Measurements from ENCODE around the gene GTF3C1.

Gene GTF3C1

GRCh38 chr16:27547134-27547533 is 2.6 kb downstream of the GTF3C1 start:
- no peaks in the 10 kb centered on the region for H3K27me3 Mint-ChIP-seq
- ATAC-seq (ENCODE audit: low read depth): no peak
- H3K36me3 Mint-ChIP-seq: peaks cover 22% of the 10 kb centered on the region
- no peaks in the 10 kb centered on the region for H3K9me3 Mint-ChIP-seq
- no peak overlapping the region for H3K4me3 Mint-ChIP-seq
- no peak for DNase-seq (ENCODE audit: low spot score in 2 of 2)
- H3K27ac Mint-ChIP-seq: no peak overlapping the region
- H3K4me1 Mint-ChIP-seq: peaks cover 28% of the 10 kb centered on the region

- Mint-ChIP-seq H3K9me3 (no peaks in the 10 kb centered on the region), H3K4me1 (peaks cover 18% of the 10 kb centered on the region), H3K4me3 (no peak overlapping the region), H3K36me3 (peaks cover 38% of the 10 kb centered on the region), H3K27ac (no peak overlapping the region), H3K27me3 (no peaks in the 10 kb centered on the region)
- no peak for ATAC-seq (ENCODE audit: low read depth)
- DNase-seq (ENCODE audit: low spot score in 2 of 2): no peak
Observed at GRCh38 chr16:27544671-27545070, 5.0 kb downstream of the GTF3C1 start.

- Mint-ChIP-seq H3K9me3 (no peaks in the 10 kb centered on the region), H3K4me3 (no peak overlapping the region), H3K27ac (no peak overlapping the region), H3K27me3 (no peaks in the 10 kb centered on the region), H3K4me1 (peaks cover 14% of the 10 kb centered on the region), H3K36me3 (peaks cover 45% of the 10 kb centered on the region)
- ATAC-seq (ENCODE audit: low read depth): no peak
- no peak for DNase-seq (ENCODE audit: low spot score in 2 of 2)
Observed at GRCh38 chr16:27543801-27544200, 5.9 kb downstream of the GTF3C1 start.

GRCh38 chr16:27539636-27540035 is 10.1 kb downstream of the GTF3C1 start:
- Mint-ChIP-seq H3K4me1 (peaks cover 4% of the 10 kb centered on the region), H3K27me3 (no peaks in the 10 kb centered on the region), H3K9me3 (no peaks in the 10 kb centered on the region), H3K4me3 (no peak overlapping the region), H3K27ac (no peak overlapping the region), H3K36me3 (peaks cover 59% of the 10 kb centered on the region)
- no peak for ATAC-seq (ENCODE audit: low read depth)
- DNase-seq (ENCODE audit: low spot score in 2 of 2): no peak

- Mint-ChIP-seq H3K36me3 (peaks cover 57% of the 10 kb centered on the region), H3K4me1 (peaks cover under 1% of the 10 kb centered on the region), H3K4me3 (no peak overlapping the region), H3K27ac (no peak overlapping the region), H3K9me3 (no peaks in the 10 kb centered on the region), H3K27me3 (no peaks in the 10 kb centered on the region)
- ATAC-seq (ENCODE audit: low read depth) (no peak), DNase-seq (ENCODE audit: low spot score in 2 of 2) (no peak)
Observed at GRCh38 chr16:27539120-27539519, 10.6 kb downstream of the GTF3C1 start.

- Mint-ChIP-seq H3K27me3 (no peaks in the 10 kb centered on the region), H3K27ac (no peak overlapping the region), H3K4me3 (no peak overlapping the region), H3K9me3 (no peaks in the 10 kb centered on the region), H3K4me1 (no peaks in the 10 kb centered on the region), H3K36me3 (peaks cover 59% of the 10 kb centered on the region)
- ATAC-seq (ENCODE audit: low read depth) (no peak), DNase-seq (ENCODE audit: low spot score in 2 of 2) (no peak)
Observed at GRCh38 chr16:27538528-27538927, 11.2 kb downstream of the GTF3C1 start.

GRCh38 chr16:27534256-27534655 is 15.5 kb downstream of the GTF3C1 start:
- peaks cover 2% of the 10 kb centered on the region for H3K4me1 Mint-ChIP-seq
- no peak overlapping the region for H3K4me3 Mint-ChIP-seq
- H3K36me3 Mint-ChIP-seq: peaks cover 61% of the 10 kb centered on the region
- DNase-seq (ENCODE audit: low spot score in 2 of 2) (no peak), ATAC-seq (ENCODE audit: low read depth) (no peak)
- no peak overlapping the region for H3K27ac Mint-ChIP-seq
- no peaks in the 10 kb centered on the region for H3K27me3 Mint-ChIP-seq
- no peaks in the 10 kb centered on the region for H3K9me3 Mint-ChIP-seq

- no peaks in the 10 kb centered on the region for H3K9me3 Mint-ChIP-seq
- no peak overlapping the region for H3K4me3 Mint-ChIP-seq
- peaks cover 60% of the 10 kb centered on the region for H3K36me3 Mint-ChIP-seq
- no peaks in the 10 kb centered on the region for H3K27me3 Mint-ChIP-seq
- DNase-seq (ENCODE audit: low spot score in 2 of 2): no peak
- no peak for ATAC-seq (ENCODE audit: low read depth)
- H3K27ac Mint-ChIP-seq: no peak overlapping the region
- peaks cover 2% of the 10 kb centered on the region for H3K4me1 Mint-ChIP-seq
Observed at GRCh38 chr16:27531826-27532800, 17.6 kb downstream of the GTF3C1 start.

- Mint-ChIP-seq H3K36me3 (peaks cover 61% of the 10 kb centered on the region), H3K9me3 (no peaks in the 10 kb centered on the region), H3K27ac (no peak overlapping the region), H3K4me1 (peaks cover 2% of the 10 kb centered on the region), H3K27me3 (no peaks in the 10 kb centered on the region), H3K4me3 (no peak overlapping the region)
- ATAC-seq (ENCODE audit: low read depth): no peak
- DNase-seq (ENCODE audit: low spot score in 2 of 2): no peak
Observed at GRCh38 chr16:27531186-27531585, 18.5 kb downstream of the GTF3C1 start.

GRCh38 chr16:27529962-27530361 is 19.8 kb downstream of the GTF3C1 start:
- no peak overlapping the region for H3K4me3 Mint-ChIP-seq
- H3K36me3 Mint-ChIP-seq: peaks cover 63% of the 10 kb centered on the region
- H3K27ac Mint-ChIP-seq: no peak overlapping the region
- H3K4me1 Mint-ChIP-seq: peaks cover 2% of the 10 kb centered on the region
- H3K27me3 Mint-ChIP-seq: no peaks in the 10 kb centered on the region
- no peaks in the 10 kb centered on the region for H3K9me3 Mint-ChIP-seq
- ATAC-seq (ENCODE audit: low read depth) (no peak), DNase-seq (ENCODE audit: low spot score in 2 of 2) (no peak)

GRCh38 chr16:27528294-27528693 is 21.4 kb downstream of the GTF3C1 start:
- peaks cover 2% of the 10 kb centered on the region for H3K4me1 Mint-ChIP-seq
- no peaks in the 10 kb centered on the region for H3K9me3 Mint-ChIP-seq
- no peak overlapping the region for H3K4me3 Mint-ChIP-seq
- no peak overlapping the region for H3K27ac Mint-ChIP-seq
- H3K27me3 Mint-ChIP-seq: no peaks in the 10 kb centered on the region
- no peak for ATAC-seq (ENCODE audit: low read depth)
- H3K36me3 Mint-ChIP-seq: peaks cover 53% of the 10 kb centered on the region
- no peak for DNase-seq (ENCODE audit: low spot score in 2 of 2)

GRCh38 chr16:27526180-27526579 is 23.5 kb downstream of the GTF3C1 start:
- no peak for DNase-seq (ENCODE audit: low spot score in 2 of 2)
- Mint-ChIP-seq H3K27ac (no peak overlapping the region), H3K9me3 (no peaks in the 10 kb centered on the region), H3K36me3 (peaks cover 50% of the 10 kb centered on the region), H3K4me1 (no peaks in the 10 kb centered on the region), H3K27me3 (no peaks in the 10 kb centered on the region), H3K4me3 (no peak overlapping the region)
- ATAC-seq (ENCODE audit: low read depth): no peak

GRCh38 chr16:27522173-27522707 is 27.5 kb downstream of the GTF3C1 start:
- no peaks in the 10 kb centered on the region for H3K27me3 Mint-ChIP-seq

GRCh38 chr16:27520982-27521673 is 28.6 kb downstream of the GTF3C1 start:
- peaks cover 35% of the 10 kb centered on the region for H3K36me3 Mint-ChIP-seq
- ATAC-seq (ENCODE audit: low read depth): no peak
- H3K4me1 Mint-ChIP-seq: peaks cover 3% of the 10 kb centered on the region
- H3K4me3 Mint-ChIP-seq: no peak overlapping the region
- no peaks in the 10 kb centered on the region for H3K9me3 Mint-ChIP-seq
- H3K27ac Mint-ChIP-seq: no peak overlapping the region
- H3K27me3 Mint-ChIP-seq: no peaks in the 10 kb centered on the region
- no peak for DNase-seq (ENCODE audit: low spot score in 2 of 2)

More at GRCh38 chr16:27522173-27522707, 27.5 kb downstream of the GTF3C1 start:
- Mint-ChIP-seq H3K36me3 (peaks cover 41% of the 10 kb centered on the region), H3K27ac (peak overlapping the region; percentile 1), H3K9me3 (no peaks in the 10 kb centered on the region), H3K4me1 (peaks cover 3% of the 10 kb centered on the region), H3K4me3 (no peak overlapping the region)
- ATAC-seq (ENCODE audit: low read depth) (no peak), DNase-seq (ENCODE audit: low spot score in 2 of 2) (no peak)
